COLO668 (cell line): ENCODE measurements around the gene PADI1.
A peak's percentile ranks its signal among the peaks of the same experiment; 100 is the strongest.

Source experiments
- DNase-seq: peaks from one replicate; lab custom pipeline; 2025; ENCODE audit not compliant: unreplicated experiment; lab: John Stamatoyannopoulos, UW

Gene PADI1, protein sequence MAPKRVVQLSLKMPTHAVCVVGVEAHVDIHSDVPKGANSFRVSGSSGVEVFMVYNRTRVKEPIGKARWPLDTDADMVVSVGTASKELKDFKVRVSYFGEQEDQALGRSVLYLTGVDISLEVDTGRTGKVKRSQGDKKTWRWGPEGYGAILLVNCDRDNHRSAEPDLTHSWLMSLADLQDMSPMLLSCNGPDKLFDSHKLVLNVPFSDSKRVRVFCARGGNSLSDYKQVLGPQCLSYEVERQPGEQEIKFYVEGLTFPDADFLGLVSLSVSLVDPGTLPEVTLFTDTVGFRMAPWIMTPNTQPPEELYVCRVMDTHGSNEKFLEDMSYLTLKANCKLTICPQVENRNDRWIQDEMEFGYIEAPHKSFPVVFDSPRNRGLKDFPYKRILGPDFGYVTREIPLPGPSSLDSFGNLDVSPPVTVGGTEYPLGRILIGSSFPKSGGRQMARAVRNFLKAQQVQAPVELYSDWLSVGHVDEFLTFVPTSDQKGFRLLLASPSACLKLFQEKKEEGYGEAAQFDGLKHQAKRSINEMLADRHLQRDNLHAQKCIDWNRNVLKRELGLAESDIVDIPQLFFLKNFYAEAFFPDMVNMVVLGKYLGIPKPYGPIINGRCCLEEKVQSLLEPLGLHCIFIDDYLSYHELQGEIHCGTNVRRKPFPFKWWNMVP

DNA sequence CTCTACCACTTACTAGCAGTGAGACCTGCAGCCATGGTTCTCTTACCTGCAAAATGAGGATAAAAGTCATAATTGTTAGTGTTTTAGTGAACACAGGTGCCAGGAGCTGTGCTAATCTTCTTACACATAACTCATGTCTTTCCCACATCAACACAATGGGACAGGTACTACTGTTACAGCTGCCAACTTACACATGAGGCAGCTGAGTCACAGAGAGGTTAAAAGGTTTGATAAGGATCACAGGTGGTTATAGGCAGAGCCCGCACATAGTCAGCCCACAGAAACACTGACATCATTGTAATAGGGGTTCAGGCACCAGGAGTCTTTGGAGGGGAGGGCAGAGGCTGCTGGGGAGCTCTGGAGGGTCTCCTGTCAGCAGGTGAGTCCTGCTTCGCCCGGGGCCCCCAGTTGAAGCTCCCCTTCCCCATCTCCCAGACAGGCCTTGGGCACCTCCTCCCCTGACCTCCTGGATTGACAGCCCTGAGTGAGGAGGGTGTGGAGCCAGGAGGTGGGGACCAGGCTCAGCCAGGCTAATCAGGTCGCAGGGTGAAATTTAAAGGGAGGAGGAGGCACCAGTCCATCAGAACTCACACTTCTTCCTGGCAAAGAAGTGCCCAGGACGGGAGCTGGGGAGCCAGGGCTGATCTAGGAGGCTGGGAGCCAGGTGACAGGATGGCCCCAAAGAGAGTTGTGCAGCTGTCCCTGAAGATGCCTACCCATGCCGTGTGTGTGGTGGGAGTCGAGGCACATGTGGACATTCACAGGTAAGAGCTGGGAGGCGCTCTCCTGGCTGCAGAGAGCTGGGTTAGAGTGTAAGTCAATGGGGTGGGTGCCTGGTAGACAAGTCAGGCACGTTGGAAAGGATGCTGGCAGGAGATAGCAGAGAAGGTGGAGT, at the start of gene PADI1:
PADI1 (plus strand) TSS at position 583 of the 895 bp plus-strand sequence; CDS start at position 673, 90 bp downstream.
- no peak for DNase-seq

DNA sequence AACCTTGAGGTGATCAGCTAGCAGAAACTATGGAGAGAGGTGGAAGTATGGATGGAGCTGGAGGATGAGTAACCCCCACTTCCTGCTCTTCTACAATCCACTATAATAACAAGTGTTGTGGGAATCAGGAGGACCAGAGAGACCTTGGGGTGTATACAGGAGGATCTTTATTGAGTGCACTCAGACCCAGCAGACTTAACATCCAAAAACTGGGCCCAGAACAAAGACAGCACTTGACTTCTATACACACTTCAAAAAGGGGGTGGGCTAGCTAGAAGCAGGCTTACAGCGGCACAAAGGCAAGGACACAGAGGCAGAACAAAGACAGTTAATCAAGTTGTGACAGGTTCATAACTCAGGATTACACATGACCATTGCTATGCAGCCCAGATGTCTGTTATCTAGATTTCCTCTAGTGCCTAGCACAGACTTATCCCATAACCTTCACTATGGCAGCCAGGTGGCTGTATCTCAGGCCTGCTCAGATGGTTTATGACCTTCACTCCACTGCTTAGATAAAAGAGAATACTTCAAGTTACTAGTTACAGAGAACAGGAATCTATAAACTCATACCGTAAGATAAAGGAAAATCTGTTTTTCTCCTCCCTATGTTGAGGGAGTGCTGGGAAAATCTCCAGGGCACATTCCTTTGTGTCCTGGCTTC, 49.5 kb upstream of the PADI1 start:
- no peak for DNase-seq

- no peak for DNase-seq
These were observed 48.8 kb upstream of the PADI1 start for GRCh38 chr1:17156108-17156507.

DNA sequence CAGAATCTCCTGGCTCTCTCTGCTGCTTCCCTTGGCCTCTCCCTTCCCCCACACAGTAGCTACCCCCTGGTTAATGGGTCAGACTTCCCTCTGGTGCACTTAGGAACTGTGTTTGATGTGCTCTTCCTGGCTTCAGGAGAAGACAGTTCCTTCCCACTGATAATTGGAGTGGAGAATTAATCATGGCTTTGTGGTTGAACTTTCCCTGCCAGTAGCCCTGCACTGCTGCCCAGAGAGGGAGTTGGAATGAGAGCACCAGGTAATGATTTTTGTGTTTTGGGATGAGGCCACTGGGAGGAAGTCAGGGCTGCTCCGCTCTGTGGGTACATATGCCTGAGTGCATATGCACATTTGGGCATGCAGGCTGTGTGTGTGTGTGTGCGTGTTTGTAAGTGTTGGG, 46.0 kb upstream of the PADI1 start:
- DNase-seq = no peak

- no peak for DNase-seq
These were observed 43.7 kb upstream of the PADI1 start for GRCh38 chr1:17161137-17161740.

DNA sequence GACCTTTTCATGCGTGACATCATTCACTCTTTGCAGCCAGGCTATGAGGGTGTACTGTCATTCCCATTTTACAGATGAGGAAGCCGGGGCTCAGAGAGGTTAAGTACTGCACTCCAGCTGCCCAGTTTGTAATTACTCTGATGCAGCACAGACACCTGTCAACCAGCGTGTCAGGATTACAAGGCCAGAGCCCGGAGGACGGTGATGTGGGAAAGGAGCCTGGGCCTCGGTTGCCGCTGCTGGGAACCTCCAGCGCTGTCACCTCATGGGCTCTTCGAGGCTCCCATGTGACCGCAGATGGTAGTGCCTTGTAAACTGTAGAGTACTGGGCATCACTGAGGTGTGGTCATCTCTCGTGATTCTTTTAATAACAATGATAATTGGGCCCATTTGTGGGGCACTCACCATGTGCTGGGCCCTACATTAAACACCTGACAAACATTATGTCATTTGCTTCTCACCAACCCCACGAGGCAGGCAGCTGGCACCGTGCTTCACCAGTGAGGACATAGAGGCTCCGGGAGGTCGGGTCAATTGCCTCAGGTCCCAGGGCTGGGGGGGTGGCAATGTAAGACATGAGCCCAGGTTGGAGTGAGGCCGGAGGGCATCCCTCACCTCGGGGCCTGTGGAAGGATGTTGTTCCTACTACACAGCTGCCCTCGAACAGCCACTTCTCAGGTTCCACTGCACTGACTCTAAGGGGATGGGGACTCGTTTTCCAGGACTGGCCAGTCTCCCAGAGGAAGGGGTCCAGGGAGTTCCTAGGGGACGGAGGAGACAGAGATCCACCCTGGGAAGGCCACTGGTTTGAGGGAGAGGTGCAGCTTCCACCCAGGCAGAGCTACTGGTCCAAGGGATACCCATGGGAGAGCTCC, 42.8 kb upstream of the PADI1 start:
- no peak for DNase-seq

DNA sequence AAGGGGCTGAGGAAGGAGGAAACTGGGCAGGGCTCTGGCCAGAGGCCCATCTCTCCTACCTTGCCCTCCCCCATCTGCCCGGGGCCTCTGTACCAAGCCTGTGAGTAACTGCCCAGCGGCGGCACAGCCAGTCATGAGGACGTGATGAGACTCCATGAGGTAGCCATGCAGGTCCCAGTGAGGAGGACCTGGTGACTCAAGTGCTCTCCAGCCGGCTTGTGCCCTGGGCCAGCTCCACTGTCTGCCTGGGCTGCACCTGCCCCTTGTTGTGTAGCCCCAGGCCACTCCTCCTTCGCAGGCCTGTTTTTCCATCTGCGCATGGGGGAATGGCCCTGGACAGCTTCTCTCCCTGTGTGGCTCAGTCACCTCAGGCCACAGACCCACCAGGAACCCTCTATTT, 42.0 kb upstream of the PADI1 start:
- DNase-seq = peak; percentile 73

GRCh38 chr1:17163371-17163770, 41.6 kb upstream of the PADI1 start:
- no peak for DNase-seq

GRCh38 chr1:17163789-17164666, 40.9 kb upstream of the PADI1 start:
- DNase-seq = no peak

- no peak for DNase-seq
These were observed 39.1 kb upstream of the PADI1 start for GRCh38 chr1:17165823-17166222.

GRCh38 chr1:17167041-17167785, 37.7 kb upstream of the PADI1 start:
- no peak for DNase-seq

GRCh38 chr1:17167786-17168090, 37.2 kb upstream of the PADI1 start:
- no peak for DNase-seq

GRCh38 chr1:17168091-17168876, 36.6 kb upstream of the PADI1 start:
- no peak for DNase-seq

GRCh38 chr1:17170571-17170970, 34.4 kb upstream of the PADI1 start:
- no peak for DNase-seq

DNA sequence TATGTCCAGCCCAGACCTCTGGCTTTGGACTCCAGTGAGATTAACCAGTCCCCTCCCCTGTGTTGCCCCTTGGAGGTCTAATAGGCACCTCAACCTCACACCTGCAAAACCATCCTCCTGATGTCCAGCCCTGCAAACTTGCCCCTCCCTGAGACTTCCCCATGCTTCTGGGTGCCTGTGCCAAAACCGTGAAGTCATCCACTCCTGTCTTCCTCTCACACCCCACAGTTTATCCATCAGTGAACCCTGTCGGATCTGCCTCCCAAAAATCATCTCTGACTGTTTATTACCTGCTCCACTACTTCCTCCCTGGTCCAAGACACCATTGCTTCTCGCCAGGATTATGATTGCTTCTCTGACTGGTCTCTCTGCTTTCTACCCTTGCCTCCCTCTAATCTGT, 31.7 kb upstream of the PADI1 start:
- no peak for DNase-seq

- no peak for DNase-seq
These were observed 28.4 kb upstream of the PADI1 start for GRCh38 chr1:17176306-17177061.

DNA sequence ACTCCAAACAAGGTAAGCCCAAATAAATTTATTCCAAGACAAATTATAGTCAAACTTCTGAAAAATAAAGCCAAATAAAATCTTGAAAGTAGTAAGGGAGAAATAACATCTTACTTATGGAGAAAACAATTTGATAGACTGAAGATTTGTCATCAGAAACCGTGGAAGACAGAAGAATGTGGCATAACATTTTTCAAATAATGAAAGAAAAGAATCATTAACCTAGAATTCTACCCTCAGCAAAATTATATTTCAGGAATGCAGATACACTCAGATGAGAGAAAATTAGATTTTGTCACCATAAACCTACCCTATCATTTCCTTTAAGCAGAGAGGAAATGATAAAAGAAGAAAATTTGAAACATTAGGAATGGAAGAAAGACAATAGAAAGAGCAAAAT, 27.3 kb upstream of the PADI1 start:
- DNase-seq = no peak
